GM12864 (cell line): Measurements from ENCODE around the gene ALKBH2.

ENCODE experiments used
- DNase-seq: peaks from one replicate; pipeline ENCODE4 v3.0.0-alpha.2; 2011; ENCODE audit warnings: low read depth
- H3K4me3 ChIP-seq: 2 replicates; pipeline ENCODE4 v1.5.1; 2011; ENCODE audit warnings: mild to moderate bottlenecking, low read depth, low read length, control low read depth
- TF ChIP-seq, protein P1 (sequence below): IDR thresholded peaks from 2 replicates; pipeline ENCODE4 v1.5.1; 2011; ENCODE audit warnings: low read depth, mild to moderate bottlenecking, moderate library complexity, low read length, control low read depth, inconsistent platforms; ENCODE audit errors: missing control alignments

The ALKBH2 gene

DNA sequence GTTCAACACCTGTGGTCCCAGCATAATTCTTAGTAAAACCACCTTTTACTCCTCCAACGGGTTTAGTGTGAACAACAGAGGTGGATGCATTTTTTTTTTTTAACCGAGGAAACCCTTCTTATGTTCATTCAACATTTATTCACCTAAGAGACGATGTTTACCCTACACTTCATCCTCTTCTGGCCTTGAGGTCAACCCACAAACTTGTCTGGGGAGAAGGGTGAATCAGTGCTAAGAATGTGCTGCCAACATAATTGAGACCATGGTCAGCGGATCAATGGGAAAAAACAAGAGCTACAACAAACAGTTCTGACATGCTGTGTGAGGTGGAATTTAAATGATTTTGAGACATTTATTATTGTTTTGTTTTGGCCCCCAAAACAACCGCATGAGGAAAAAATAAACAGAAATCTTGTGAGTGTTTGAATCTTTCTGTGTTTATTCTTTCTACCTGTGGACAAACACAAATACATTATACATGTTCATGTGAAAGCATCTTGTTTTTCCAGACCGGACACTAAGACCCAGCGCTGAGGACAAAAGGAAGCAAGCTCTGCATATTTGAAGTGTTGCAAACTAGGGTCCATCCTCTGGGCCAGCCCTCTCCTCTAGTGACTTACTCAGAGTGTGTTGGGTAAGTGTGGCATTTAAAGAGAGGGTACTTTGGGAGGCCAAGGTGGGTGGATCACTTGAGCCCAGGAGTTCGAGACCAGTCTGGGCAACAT, 46.0 kb downstream of the ALKBH2 start:
- no peak overlapping the region for H3K4me3 ChIP-seq
- DNase-seq, result no peak
- TF ChIP-seq, protein P1, sequence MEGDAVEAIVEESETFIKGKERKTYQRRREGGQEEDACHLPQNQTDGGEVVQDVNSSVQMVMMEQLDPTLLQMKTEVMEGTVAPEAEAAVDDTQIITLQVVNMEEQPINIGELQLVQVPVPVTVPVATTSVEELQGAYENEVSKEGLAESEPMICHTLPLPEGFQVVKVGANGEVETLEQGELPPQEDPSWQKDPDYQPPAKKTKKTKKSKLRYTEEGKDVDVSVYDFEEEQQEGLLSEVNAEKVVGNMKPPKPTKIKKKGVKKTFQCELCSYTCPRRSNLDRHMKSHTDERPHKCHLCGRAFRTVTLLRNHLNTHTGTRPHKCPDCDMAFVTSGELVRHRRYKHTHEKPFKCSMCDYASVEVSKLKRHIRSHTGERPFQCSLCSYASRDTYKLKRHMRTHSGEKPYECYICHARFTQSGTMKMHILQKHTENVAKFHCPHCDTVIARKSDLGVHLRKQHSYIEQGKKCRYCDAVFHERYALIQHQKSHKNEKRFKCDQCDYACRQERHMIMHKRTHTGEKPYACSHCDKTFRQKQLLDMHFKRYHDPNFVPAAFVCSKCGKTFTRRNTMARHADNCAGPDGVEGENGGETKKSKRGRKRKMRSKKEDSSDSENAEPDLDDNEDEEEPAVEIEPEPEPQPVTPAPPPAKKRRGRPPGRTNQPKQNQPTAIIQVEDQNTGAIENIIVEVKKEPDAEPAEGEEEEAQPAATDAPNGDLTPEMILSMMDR, result no peak

GRCh38 chr12:109044241-109044640, 49.0 kb downstream of the ALKBH2 start:
- DNase-seq, result no peak
- no peak overlapping the region for H3K4me3 ChIP-seq
- TF ChIP-seq, protein P1, result no peak
